CD14-positive monocyte (primary cell): ENCODE results near the gene TMEM30B. TPM values are rescaled to one million over a fixed set of nuclear protein-coding genes. Genes with fewer than 3 reads are reported as not detected.

Source experiments
- DNase-seq, 3 donors: peaks; one replicate each; pipeline ENCODE4 v3.0.0-alpha.2; 2011 to 2022
- H2AFZ ChIP-seq: 2 replicates; pipeline ENCODE4 v1.6.0; 2012; ENCODE audit warnings: mild to moderate bottlenecking, low read depth, low read length, inconsistent platforms; ENCODE audit not compliant: insufficient read depth, poor library complexity, severe bottlenecking
- H3K27ac ChIP-seq, 2 donors: 1 replicate in 1 of 2; 2 replicates in 1 of 2; pipeline ENCODE4 v1.5.1; 2012 to 2013; ENCODE audit warnings: low read length in 2 of 2, control low read depth in 1 of 2, inconsistent platforms in 1 of 2, low read depth in 1 of 2, mild to moderate bottlenecking in 1 of 2
- H3K27me3 ChIP-seq, 2 donors: one replicate each; pipeline versions ENCODE4 v1.6.0 to v1.6.1; 2011 to 2013; ENCODE audit warnings: low read length in 2 of 2; ENCODE audit not compliant: control insufficient read depth in 2 of 2, insufficient read depth in 2 of 2
- H3K36me3 ChIP-seq, 2 donors: replicated peaks in 1 of 2; 1 replicate in 1 of 2; 2 replicates in 1 of 2; pipeline versions ENCODE4 v1.5.1 to v1.6.1; 2012 to 2013; ENCODE audit warnings: low read length in 2 of 2, control low read depth in 1 of 2, inconsistent platforms in 1 of 2, mild to moderate bottlenecking in 1 of 2; ENCODE audit not compliant: insufficient read depth in 2 of 2, control insufficient read depth in 1 of 2
- H3K4me1 ChIP-seq, 2 donors: 1 replicate in 1 of 2; 2 replicates in 1 of 2; pipeline versions ENCODE4 v1.5.1 to v1.6.1; 2012 to 2013; ENCODE audit warnings: low read length in 2 of 2, control low read depth in 1 of 2, inconsistent platforms in 1 of 2, mild to moderate bottlenecking in 1 of 2, moderate library complexity in 1 of 2; ENCODE audit not compliant: insufficient read depth in 2 of 2, control insufficient read depth in 1 of 2
- H3K4me2 ChIP-seq: replicated peaks from 2 replicates; pipeline ENCODE3; 2012; ENCODE audit warnings: low read length, moderate library complexity, mild to moderate bottlenecking; ENCODE audit not compliant: poor library complexity, severe bottlenecking; ENCODE audit errors: extremely low read depth
- H3K4me3 ChIP-seq, 3 experiments: fragments of 200-600 bp in 1 of 3; sonication (generic) in 1 of 3; replicated peaks in 1 of 3; 1 replicate in 2 of 3; 2 replicates in 1 of 3; pipeline ENCODE4 v1.5.1; 2011 to 2013; ENCODE audit warnings: low read length in 3 of 3, mild to moderate bottlenecking in 3 of 3, control low read depth in 2 of 3, low read depth in 2 of 3, inconsistent platforms in 1 of 3, moderate library complexity in 1 of 3
- H3K79me2 ChIP-seq: 2 replicates; pipeline ENCODE4 v1.6.0; 2012; ENCODE audit warnings: mild to moderate bottlenecking, control low read depth, inconsistent platforms, low read length, moderate library complexity; ENCODE audit not compliant: insufficient read depth
- H3K9ac ChIP-seq: 2 replicates; pipeline ENCODE4 v1.6.0; 2017; ENCODE audit warnings: low read length, mild to moderate bottlenecking; ENCODE audit not compliant: insufficient read depth, poor library complexity, severe bottlenecking
- H3K9me3 ChIP-seq, 2 donors: replicated peaks in 1 of 2; 1 replicate in 1 of 2; 2 replicates in 1 of 2; pipeline versions ENCODE4 v1.5.1 to v1.6.1; 2012 to 2013; ENCODE audit warnings: low read length in 2 of 2, control low read depth in 1 of 2; ENCODE audit not compliant: control insufficient read depth in 1 of 2, insufficient read depth in 1 of 2
- H4K20me1 ChIP-seq: 2 replicates; pipeline ENCODE4 v1.6.0; 2012; ENCODE audit warnings: mild to moderate bottlenecking, low read length, control low read depth, moderate library complexity; ENCODE audit not compliant: insufficient read depth
- H3K27ac Mint-ChIP-seq, 7 donors: one replicate each; pipeline ENCODE4 v1.8.0; 2020; ENCODE audit warnings: mild to moderate bottlenecking in 7 of 7, mixed read lengths in 7 of 7, moderate library complexity in 6 of 7, inconsistent platforms in 2 of 7
- H3K27me3 Mint-ChIP-seq, 3 donors: one replicate each; pipeline ENCODE4 v1.8.0; 2021 to 2022; ENCODE audit warnings: low read depth in 3 of 3, mild to moderate bottlenecking in 3 of 3, mixed read lengths in 3 of 3, moderate library complexity in 3 of 3, inconsistent platforms in 1 of 3
- H3K36me3 Mint-ChIP-seq, 2 donors: one replicate each; pipeline ENCODE4 v1.8.0; 2020; ENCODE audit warnings: mixed read lengths in 2 of 2, inconsistent platforms in 1 of 2, mild to moderate bottlenecking in 1 of 2
- H3K4me1 Mint-ChIP-seq: one replicate; pipeline ENCODE4 v1.8.0; 2020; ENCODE audit warnings: mild to moderate bottlenecking, mixed read lengths
- H3K4me3 Mint-ChIP-seq, 2 donors: one replicate each; pipeline ENCODE4 v1.8.0; 2020; ENCODE audit warnings: mild to moderate bottlenecking in 2 of 2, mixed read lengths in 2 of 2, moderate library complexity in 1 of 2
- H3K9me3 Mint-ChIP-seq, 7 donors: one replicate each; pipeline ENCODE4 v1.8.0; 2020 to 2022; ENCODE audit warnings: mixed read lengths in 7 of 7, mild to moderate bottlenecking in 6 of 7, moderate library complexity in 6 of 7, inconsistent platforms in 2 of 7
- CTCF ChIP-seq: fragments of 200-600 bp; IDR thresholded peaks from one replicate; pipeline ENCODE4 v1.8.0; 2022; ENCODE audit warnings: antibody characterized with exemption, mild to moderate bottlenecking
- WGBS: methylation state at CpG from one replicate; pipeline ENCODE4 v1.1.5; 2013; ENCODE audit warnings: missing lambda C conversion rate; ENCODE audit not compliant: insufficient coverage; 5-methylcytosine and 5-hydroxymethylcytosine counted together
- intact Hi-C, 2 donors: fragments of 100-400 bp; cut with micrococcal nuclease; formaldehyde crosslinking; loops; one replicate each; pipeline versions ENCODE4 v1.15.0 to v1.15.1; 2023
- polyA plus RNA-seq, 3 donors: library from polyadenylated mRNA; depleted of rRNA in 1 of 3; unstranded in 2 of 3; stranded (reverse) in 1 of 3; fragments of 300-500 nt in 2 of 3; fragments of >200 nt in 1 of 3; fragmentation: Illumina TruSeq in 2 of 3; gene quantifications; 1 replicate in 2 of 3; 2 replicates in 1 of 3; pipeline ENCODE4 v1.2.3, GENCODE V29; 2012 to 2021

Gene TMEM30B
- polyA plus RNA-seq, 3 donors: not detected

- H3K9me3 Mint-ChIP-seq: peaks cover 0 to 4% (median 0%) of the 10 kb centered on the region in 7 donors
- H3K4me1 Mint-ChIP-seq: peaks cover 23% of the 10 kb centered on the region
- peak within 1 kb of the TSS; percentile 66 to 90 (median 73) for H3K4me3 ChIP-seq
- peak within 1 kb of the TSS in 1 of 2 donors; percentile 97 for H3K4me3 Mint-ChIP-seq
- no peaks in the 10 kb centered on the region for H3K9me3 ChIP-seq
- peaks cover 0 to 11% of the 10 kb centered on the region in 2 donors for H3K36me3 Mint-ChIP-seq
- H3K27me3 Mint-ChIP-seq: peaks cover 10 to 17% (median 16%) of the 10 kb centered on the region in 3 donors
- H3K79me2 ChIP-seq: peaks cover 23% of the 10 kb centered on the region
- peaks cover 4 to 11% of the 10 kb centered on the region in 2 donors for H3K27me3 ChIP-seq
- intact Hi-C loops: loop anchor here in 1 of 2 donors (5.0 kb wide), 1 partner anchor 116 kb away; no protein-coding TSS in a partner anchor
- H3K36me3 ChIP-seq: no peaks in the 10 kb centered on the region
- peak within 1 kb of the TSS; percentile 98 for H3K4me2 ChIP-seq
- WGBS: under 1% methylated on average over 51 of the region's 66 CpGs
- peak within 1 kb of the TSS in 1 of 2 donors; percentile 62 for H3K27ac ChIP-seq
- peak within 1 kb of the TSS; percentile 98 for H2AFZ ChIP-seq
- H4K20me1 ChIP-seq: no peaks in the 10 kb centered on the region
- peak within 1 kb of the TSS in 4 of 7 donors; percentile 51 to 84 (median 68) for H3K27ac Mint-ChIP-seq
- peak; percentile 34 for TF ChIP-seq CTCF
- peak within 1 kb of the TSS; percentile 76 for H3K9ac ChIP-seq
- DNase-seq: peak; percentile 67 to 75 (median 69)
- peaks cover 18 to 19% of the 10 kb centered on the region in 2 donors for H3K4me1 ChIP-seq
Observed at GRCh38 chr14:61321385-61322010, 40.4 kb upstream of the TMEM30B start, which contains the start of gene PRKCH. TSS of gene PRKCH (plus strand) at chr14:61321579. CDS start at chr14:61322102, 523 bp downstream.

- peak overlapping the region in 1 of 2 donors; percentile 85 for H3K4me3 Mint-ChIP-seq
- intact Hi-C loops: loop anchor here in 1 of 2 donors (5.0 kb wide), 1 partner anchor 116 kb away; no protein-coding TSS in a partner anchor
Observed at GRCh38 chr14:61320806-61321384, 39.8 kb upstream of the TMEM30B start.

More at GRCh38 chr14:61320806-61321384, 39.8 kb upstream of the TMEM30B start:
- Mint-ChIP-seq H3K27me3 (peaks cover 10 to 17% (median 16%) of the 10 kb centered on the region in 3 donors), H3K9me3 (peaks cover 0 to 4% (median 0%) of the 10 kb centered on the region in 7 donors), H3K4me1 (peaks cover 23% of the 10 kb centered on the region), H3K27ac (peak overlapping the region in 1 of 7 donors; percentile 58), H3K36me3 (peaks cover 0 to 11% of the 10 kb centered on the region in 2 donors)
- WGBS: 44% methylated on average over 9 of the region's 29 CpGs
- H2AFZ ChIP-seq: peak overlapping the region; percentile 98
- H4K20me1 ChIP-seq: no peaks in the 10 kb centered on the region
- peak overlapping the region; percentile 98 for H3K4me2 ChIP-seq
- peak overlapping the region in 1 of 2 donors; percentile 62 for H3K27ac ChIP-seq
- peaks cover 22% of the 10 kb centered on the region for H3K79me2 ChIP-seq
- no peak for DNase-seq
- H3K4me1 ChIP-seq: peaks cover 18 to 19% of the 10 kb centered on the region in 2 donors
- TF ChIP-seq CTCF: no peak
- peak overlapping the region; percentile 66 to 90 (median 73) for H3K4me3 ChIP-seq
- H3K36me3 ChIP-seq: no peaks in the 10 kb centered on the region
- peak overlapping the region; percentile 76 for H3K9ac ChIP-seq
- H3K27me3 ChIP-seq: peaks cover 4 to 11% of the 10 kb centered on the region in 2 donors
- no peaks in the 10 kb centered on the region for H3K9me3 ChIP-seq
